ENCODE data around the gene CLBA1.

DNA sequence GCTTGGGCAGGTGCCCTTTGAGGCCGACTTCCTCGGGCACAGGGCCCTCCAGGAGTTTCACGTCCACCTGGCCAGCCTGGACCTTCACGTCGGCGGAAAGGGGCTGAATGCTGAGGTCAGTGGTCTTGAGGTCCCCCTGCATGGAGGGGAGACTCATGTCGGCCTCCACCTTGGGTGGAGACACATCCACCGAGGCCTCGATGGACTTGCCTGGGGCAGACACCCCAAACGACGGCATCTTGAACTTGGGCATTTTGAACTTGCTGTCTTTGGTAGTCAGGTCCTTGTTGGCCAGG is 36.9 kb upstream of the CLBA1 start:
- TF ChIP-seq, protein P1, sequence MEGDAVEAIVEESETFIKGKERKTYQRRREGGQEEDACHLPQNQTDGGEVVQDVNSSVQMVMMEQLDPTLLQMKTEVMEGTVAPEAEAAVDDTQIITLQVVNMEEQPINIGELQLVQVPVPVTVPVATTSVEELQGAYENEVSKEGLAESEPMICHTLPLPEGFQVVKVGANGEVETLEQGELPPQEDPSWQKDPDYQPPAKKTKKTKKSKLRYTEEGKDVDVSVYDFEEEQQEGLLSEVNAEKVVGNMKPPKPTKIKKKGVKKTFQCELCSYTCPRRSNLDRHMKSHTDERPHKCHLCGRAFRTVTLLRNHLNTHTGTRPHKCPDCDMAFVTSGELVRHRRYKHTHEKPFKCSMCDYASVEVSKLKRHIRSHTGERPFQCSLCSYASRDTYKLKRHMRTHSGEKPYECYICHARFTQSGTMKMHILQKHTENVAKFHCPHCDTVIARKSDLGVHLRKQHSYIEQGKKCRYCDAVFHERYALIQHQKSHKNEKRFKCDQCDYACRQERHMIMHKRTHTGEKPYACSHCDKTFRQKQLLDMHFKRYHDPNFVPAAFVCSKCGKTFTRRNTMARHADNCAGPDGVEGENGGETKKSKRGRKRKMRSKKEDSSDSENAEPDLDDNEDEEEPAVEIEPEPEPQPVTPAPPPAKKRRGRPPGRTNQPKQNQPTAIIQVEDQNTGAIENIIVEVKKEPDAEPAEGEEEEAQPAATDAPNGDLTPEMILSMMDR (conservative IDR thresholded peaks at IDR 0.05; ENCODE audit: low read depth, low read length): no peak
- no peak for TF ChIP-seq EZH2 (IDR thresholded peaks at IDR 0.05; ENCODE audit: low read length, unreplicated experiment)

All from PC-3 (cell line).